Measurements from ENCODE around the gene MED12L.
"Not testable (repeated sequence)": the region's sequence is repeated elsewhere in the genome, so short reads cannot be mapped to it uniquely, and the experiment has no call there.

Gene MED12L, protein sequence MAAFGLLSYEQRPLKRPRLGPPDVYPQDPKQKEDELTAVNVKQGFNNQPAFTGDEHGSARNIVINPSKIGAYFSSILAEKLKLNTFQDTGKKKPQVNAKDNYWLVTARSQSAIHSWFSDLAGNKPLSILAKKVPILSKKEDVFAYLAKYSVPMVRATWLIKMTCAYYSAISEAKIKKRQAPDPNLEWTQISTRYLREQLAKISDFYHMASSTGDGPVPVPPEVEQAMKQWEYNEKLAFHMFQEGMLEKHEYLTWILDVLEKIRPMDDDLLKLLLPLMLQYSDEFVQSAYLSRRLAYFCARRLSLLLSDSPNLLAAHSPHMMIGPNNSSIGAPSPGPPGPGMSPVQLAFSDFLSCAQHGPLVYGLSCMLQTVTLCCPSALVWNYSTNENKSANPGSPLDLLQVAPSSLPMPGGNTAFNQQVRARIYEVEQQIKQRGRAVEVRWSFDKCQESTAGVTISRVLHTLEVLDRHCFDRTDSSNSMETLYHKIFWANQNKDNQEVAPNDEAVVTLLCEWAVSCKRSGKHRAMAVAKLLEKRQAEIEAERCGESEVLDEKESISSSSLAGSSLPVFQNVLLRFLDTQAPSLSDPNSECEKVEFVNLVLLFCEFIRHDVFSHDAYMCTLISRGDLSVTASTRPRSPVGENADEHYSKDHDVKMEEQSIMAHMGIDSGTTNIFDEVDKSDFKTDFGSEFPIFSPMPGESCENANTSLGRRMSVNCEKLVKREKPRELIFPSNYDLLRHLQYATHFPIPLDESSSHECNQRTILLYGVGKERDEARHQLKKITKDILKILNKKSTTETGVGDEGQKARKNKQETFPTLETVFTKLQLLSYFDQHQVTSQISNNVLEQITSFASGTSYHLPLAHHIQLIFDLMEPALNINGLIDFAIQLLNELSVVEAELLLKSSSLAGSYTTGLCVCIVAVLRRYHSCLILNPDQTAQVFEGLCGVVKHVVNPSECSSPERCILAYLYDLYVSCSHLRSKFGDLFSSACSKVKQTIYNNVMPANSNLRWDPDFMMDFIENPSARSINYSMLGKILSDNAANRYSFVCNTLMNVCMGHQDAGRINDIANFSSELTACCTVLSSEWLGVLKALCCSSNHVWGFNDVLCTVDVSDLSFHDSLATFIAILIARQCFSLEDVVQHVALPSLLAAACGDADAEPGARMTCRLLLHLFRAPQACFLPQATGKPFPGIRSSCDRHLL (N-terminal part only)

GRCh38 chr3:151085227-151085888 is at the start of gene MED12L:
Gene MED12L (plus strand): TSS chr3:151085664. CDS start chr3:151086927, 1,263 bp downstream.
- intact Hi-C loops (cut with DNase I) = no loop called here
- peak in 40 of 42 donors; percentile 34 to 84 (median 68) for DNase-seq

- no peak for DNase-seq
- intact Hi-C loops (cut with DNase I) = no loop called here
Measured at GRCh38 chr3:151037746-151038477, 47.6 kb upstream of the MED12L start.

DNA sequence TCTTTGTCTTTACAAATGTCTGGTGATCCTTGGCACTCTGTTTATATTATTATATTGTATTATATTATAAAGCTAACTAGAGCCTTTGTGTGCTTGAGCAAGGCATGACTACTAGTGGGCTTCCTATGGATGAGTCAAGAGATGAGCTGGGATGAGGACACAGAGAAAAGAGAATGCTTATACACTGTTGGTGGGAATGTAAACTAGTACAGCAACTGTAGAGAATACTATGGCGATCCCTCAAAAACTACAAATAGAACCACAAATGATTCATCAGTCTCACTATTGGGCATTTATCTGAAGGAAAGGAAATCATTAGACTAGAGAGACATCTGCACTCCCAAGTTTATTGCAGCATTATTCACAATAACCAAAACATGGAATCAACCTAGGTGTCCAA is 40.8 kb upstream of the MED12L start:
- intact Hi-C loops (cut with DNase I) = no loop called here
- DNase-seq = no peak

GRCh38 chr3:151047636-151048035 is 37.8 kb upstream of the MED12L start:
- no peak for DNase-seq

GRCh38 chr3:151051533-151051932 is 33.9 kb upstream of the MED12L start:
- DNase-seq = no peak
- intact Hi-C loops (cut with DNase I) = no loop called here

More at GRCh38 chr3:151047636-151048035, 37.8 kb upstream of the MED12L start:
- intact Hi-C loops (cut with DNase I) = no loop called here

GRCh38 chr3:151052346-151052745 is 33.1 kb upstream of the MED12L start:
- DNase-seq = no peak
- intact Hi-C loops (cut with DNase I) = no loop called here

DNA sequence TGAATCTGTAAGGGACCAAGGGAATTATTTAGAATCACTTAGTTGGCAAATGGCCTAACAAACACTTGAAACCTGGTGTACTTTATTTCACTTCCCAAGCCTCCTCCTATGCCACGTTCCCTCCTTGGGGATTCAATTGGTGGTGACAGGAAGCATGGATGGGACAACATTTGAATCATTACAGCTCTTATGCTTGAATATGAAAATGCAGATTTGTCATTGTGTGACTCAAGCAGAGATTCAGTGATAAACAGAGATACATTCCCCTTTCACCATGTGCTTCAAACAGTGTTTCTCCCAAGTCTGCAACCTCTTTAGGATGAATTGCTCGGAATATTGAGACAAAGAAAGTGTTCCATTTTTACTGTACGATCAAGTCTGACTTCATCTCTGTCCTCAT is 32.7 kb upstream of the MED12L start:
- intact Hi-C loops (cut with DNase I) = no loop called here
- no peak for DNase-seq

DNA sequence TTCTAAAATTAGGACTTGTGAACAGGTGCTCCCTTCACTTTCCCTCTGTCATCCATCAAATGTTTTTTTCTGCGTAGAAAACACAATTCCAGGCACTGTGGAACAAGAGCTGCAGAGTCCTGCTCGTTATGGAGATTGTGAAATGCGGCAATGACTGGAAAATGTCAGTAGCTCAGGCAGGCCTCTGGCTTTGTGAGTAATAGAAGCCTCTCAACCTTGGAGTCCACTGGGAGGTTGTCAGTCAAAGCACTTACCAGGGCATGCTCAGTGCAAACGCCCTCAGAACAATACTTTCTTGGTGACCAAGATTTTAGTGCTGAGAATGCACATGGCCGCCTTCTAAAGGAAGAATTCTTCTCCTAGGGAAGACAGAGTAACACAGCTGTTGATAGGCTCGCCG is 26.7 kb upstream of the MED12L start:
- intact Hi-C loops (cut with DNase I) = no loop called here
- no peak for DNase-seq

GRCh38 chr3:151062611-151063010 is 22.9 kb upstream of the MED12L start:
- intact Hi-C loops (cut with DNase I) = no loop called here
- DNase-seq = no peak

GRCh38 chr3:151067158-151067557 is 18.3 kb upstream of the MED12L start:
- intact Hi-C loops (cut with DNase I) = no loop called here
- no peak for DNase-seq

DNA sequence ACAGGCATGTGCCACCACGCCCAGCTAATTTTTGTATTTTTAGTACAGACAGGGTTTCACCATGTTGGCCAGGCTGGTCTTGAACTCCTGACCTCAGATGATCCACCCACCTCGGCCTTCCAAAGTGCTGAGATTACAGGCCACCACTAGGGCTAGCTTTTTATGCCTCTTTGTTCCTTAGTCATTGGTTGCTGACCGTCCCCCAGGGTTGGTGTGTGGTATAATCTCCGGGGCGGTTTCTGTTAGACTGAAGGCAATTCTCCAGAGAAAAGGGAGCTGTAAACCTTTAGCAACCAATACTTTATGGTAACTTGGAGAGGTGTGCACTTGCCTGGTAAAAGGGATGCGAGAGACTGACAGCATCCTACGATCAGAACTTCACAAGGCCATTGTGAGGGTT is 12.6 kb upstream of the MED12L start:
- DNase-seq; intact Hi-C loops (cut with DNase I): not testable (repeated sequence)

DNA sequence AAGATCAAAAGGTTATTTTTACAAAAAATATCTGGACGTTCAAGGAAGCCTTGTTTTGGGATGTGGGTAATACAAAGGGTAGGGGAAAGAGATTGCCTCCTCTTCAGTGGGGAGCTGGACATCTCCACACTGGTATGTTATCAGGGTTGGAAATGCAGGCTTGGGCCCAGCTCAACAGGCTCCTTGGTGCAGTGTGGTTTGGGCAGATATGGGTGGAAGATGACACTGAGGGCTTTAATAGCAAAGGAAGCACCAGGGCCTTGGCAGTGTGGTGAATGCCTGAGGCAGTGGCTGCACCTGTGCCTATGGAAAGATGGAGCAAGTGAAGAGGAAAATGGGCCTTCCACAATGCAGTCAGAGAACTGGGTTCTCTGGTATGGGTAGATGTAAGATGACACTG is 11.2 kb upstream of the MED12L start:
- intact Hi-C loops (cut with DNase I) = no loop called here

GRCh38 chr3:151075869-151076562 is 9.4 kb upstream of the MED12L start:
- intact Hi-C loops (cut with DNase I) = no loop called here
- DNase-seq = no peak

More for the DNA sequence above, 11.2 kb upstream of the MED12L start:
- no peak for DNase-seq

GRCh38 chr3:151076626-151077025 is 8.8 kb upstream of the MED12L start:
- intact Hi-C loops (cut with DNase I) = no loop called here
- no peak for DNase-seq

- DNase-seq; intact Hi-C loops (cut with DNase I): not testable (repeated sequence)
Measured at GRCh38 chr3:151081082-151081481, 4.4 kb upstream of the MED12L start.

GRCh38 chr3:151082880-151083838 is 2.3 kb upstream of the MED12L start:
- intact Hi-C loops (cut with DNase I) = no loop called here
- DNase-seq = no peak

- intact Hi-C loops (cut with DNase I) = no loop called here
Measured at GRCh38 chr3:151084893-151085226, 604 bp upstream of the MED12L start.

More at GRCh38 chr3:151084893-151085226, 604 bp upstream of the MED12L start:
- no peak for DNase-seq
